Neutrophil (primary cell): ENCODE data around the gene CCDC71.

Experiments
- H3K27ac ChIP-seq: fragments of 200-600 bp; sonication (generic); 2 replicates; pipeline ENCODE4 v1.5.1; 2016; ENCODE audit warnings: mild to moderate bottlenecking, moderate library complexity
- H3K27me3 ChIP-seq: fragments of 200-600 bp; sonication (generic); 2 replicates; pipeline ENCODE4 v1.6.0; 2016; ENCODE audit warnings: mild to moderate bottlenecking
- H3K36me3 ChIP-seq: fragments of 200-600 bp; sonication (generic); 2 replicates; pipeline ENCODE4 v1.5.1; 2017
- H3K4me1 ChIP-seq, 2 experiments: fragments of 200-600 bp in 1 of 2; sonication (generic) in 1 of 2; 1 replicate in 1 of 2; 2 replicates in 1 of 2; pipeline versions ENCODE4 v1.5.1 to v1.6.1; 2013 to 2016; ENCODE audit warnings: low read depth in 1 of 2, low read length in 1 of 2, mild to moderate bottlenecking in 1 of 2, moderate library complexity in 1 of 2; ENCODE audit not compliant: control insufficient read depth in 1 of 2, insufficient read depth in 1 of 2
- H3K4me3 ChIP-seq, 2 experiments: fragments of 200-600 bp in 1 of 2; sonication (generic) in 1 of 2; 1 replicate in 1 of 2; 2 replicates in 1 of 2; pipeline ENCODE4 v1.5.1; 2013 to 2016; ENCODE audit warnings: low read depth in 1 of 2, low read length in 1 of 2, mild to moderate bottlenecking in 1 of 2, moderate library complexity in 1 of 2
- H3K9me3 ChIP-seq: fragments of 200-600 bp; sonication (generic); 2 replicates; pipeline ENCODE4 v1.5.1; 2016
- TF ChIP-seq, protein P1 (sequence below): fragments of 200-600 bp; sonication (generic); IDR thresholded peaks from 2 replicates; pipeline ENCODE4 v1.5.1; 2016; ENCODE audit warnings: antibody characterized with exemption

The CCDC71 gene

DNA sequence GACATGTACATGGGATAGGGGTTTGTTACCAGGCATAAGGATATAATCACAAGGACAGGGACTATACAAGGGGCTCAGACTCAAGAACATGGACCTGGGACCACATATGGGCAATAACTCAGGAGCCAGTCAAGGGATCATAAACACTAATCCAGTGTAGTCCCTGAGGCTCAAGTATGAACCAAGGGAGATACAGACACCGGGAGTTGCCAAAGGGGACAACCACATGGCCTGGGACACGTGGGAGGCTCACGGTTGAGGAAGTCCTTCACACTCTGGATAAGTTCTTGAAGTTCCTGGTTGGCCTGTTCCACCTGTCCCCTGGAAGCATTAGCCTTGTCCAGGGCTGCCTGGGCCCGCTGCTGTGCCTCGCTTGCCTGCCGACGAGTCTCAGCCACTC lies 43.7 kb downstream of the CCDC71 start:
- TF ChIP-seq, protein P1, sequence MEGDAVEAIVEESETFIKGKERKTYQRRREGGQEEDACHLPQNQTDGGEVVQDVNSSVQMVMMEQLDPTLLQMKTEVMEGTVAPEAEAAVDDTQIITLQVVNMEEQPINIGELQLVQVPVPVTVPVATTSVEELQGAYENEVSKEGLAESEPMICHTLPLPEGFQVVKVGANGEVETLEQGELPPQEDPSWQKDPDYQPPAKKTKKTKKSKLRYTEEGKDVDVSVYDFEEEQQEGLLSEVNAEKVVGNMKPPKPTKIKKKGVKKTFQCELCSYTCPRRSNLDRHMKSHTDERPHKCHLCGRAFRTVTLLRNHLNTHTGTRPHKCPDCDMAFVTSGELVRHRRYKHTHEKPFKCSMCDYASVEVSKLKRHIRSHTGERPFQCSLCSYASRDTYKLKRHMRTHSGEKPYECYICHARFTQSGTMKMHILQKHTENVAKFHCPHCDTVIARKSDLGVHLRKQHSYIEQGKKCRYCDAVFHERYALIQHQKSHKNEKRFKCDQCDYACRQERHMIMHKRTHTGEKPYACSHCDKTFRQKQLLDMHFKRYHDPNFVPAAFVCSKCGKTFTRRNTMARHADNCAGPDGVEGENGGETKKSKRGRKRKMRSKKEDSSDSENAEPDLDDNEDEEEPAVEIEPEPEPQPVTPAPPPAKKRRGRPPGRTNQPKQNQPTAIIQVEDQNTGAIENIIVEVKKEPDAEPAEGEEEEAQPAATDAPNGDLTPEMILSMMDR, result no peak
- H3K9me3 ChIP-seq, result no peaks in the 10 kb centered on the region
- H3K4me1 ChIP-seq, result peaks cover 13 to 25% of the 10 kb centered on the region in 2 experiments
- H3K27ac ChIP-seq, result no peak overlapping the region
- H3K27me3 ChIP-seq, result no peaks in the 10 kb centered on the region
- no peak overlapping the region for H3K4me3 ChIP-seq
- peaks cover 17% of the 10 kb centered on the region for H3K36me3 ChIP-seq

DNA sequence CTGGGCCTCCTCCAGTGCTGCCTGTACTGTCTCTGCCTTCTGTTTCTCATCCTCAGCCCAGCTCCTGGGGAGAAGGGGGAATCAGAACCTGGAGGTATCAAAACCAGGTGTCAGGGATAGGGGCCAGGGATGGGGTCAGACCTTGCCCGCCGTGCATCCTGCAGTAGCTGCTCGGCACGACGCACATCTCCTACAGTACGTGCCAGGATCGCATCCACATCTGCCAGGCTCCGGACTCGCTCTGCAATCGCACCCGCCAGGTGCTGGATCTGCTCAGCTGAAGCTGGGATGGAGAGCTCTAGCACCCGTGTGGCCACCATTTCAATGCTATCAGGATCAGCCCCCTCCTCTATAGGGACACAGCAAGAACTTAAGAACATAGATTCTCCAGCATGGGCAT lies 44.1 kb downstream of the CCDC71 start:
- H3K27ac ChIP-seq, result peak overlapping the region; percentile 96
- peaks cover 13 to 25% of the 10 kb centered on the region in 2 experiments for H3K4me1 ChIP-seq
- TF ChIP-seq, protein P1, result no peak

DNA sequence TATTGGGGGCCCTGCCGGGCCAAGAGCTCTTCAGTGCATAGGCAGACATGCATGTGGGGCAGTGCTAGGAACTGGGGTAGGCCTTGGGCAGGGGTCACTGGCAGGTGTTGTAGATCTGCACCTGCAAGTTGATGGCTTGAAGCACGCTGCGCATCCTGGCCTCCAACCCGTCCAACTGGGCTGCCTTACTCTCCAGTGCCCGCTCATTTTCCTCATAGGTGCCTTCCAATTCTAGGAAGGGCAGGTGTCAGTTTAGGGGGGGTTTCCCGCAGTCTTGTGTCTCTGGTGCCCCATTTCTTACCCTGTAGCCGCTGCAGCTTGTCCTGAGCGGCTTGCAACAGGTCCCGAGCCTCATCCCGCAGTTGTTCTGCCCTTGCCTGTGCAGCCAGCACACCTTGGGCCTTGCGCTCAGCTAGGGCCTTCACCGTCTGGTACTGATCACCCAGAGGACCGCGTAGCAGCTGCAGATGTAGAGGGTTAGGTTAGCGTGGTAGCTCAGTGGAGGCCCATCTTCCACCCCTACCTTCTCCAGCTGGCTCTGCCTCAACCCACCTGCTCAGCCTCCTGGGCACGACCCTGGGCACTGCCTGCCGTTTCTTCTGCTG lies 44.9 kb downstream of the CCDC71 start:
- Histone ChIP-seq H3K36me3 (peaks cover 29% of the 10 kb centered on the region), H3K27ac (peak overlapping the region; percentile 96), H3K9me3 (no peaks in the 10 kb centered on the region), H3K4me3 (peak overlapping the region; percentile 90 to 99), H3K4me1 (peaks cover 13 to 25% of the 10 kb centered on the region in 2 experiments), H3K27me3 (no peaks in the 10 kb centered on the region)
- TF ChIP-seq, protein P1, result no peak

More for the DNA sequence above, 44.1 kb downstream of the CCDC71 start:
- peaks cover 21% of the 10 kb centered on the region for H3K36me3 ChIP-seq
- no peaks in the 10 kb centered on the region for H3K27me3 ChIP-seq
- H3K4me3 ChIP-seq, result no peak overlapping the region
- no peaks in the 10 kb centered on the region for H3K9me3 ChIP-seq

DNA sequence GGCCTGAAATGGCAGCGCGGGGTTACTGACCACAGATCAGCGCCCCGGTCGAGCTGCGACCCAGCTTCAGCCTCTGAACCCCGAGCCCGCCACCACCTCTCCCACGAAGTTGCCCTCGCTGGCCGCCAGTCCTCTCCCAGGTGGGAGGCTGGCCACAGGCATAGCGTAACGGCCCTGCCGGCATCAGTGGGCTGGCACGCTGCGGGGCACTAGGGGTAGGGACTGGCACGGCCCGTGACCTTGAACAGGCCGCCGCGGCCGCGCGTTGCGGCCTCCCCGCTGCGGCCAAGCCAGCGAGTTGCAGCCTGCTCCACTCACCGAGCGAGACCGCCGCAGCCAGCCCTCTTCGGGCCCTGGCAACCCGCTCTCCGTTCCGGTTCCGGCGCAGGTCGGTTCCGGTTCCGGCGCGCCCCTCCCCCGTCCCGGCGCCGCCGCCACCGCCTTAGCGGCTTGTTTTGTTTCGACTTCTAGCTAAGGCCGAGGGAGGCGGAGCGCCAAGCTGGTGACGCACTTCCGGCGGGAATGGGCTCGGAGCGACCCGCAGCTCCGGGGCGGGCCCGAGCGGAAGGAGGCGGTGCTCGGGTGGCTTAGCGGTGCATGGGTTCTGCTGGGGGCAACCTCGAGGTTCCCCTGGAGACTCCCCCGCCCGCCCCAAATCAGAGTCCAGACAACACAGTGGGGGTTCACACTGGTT lies 45.5 kb downstream of the CCDC71 start, which contains the start of gene USP19:
Gene USP19 (minus strand): TSS at position 386 of the 694 bp plus-strand sequence. CDS start 1,678 bp downstream, outside the sequence.
- peak within 1 kb of the TSS; percentile 90 to 99 for H3K4me3 ChIP-seq
- H3K36me3 ChIP-seq, result peaks cover 35% of the 10 kb centered on the region
- peaks cover 13 to 25% of the 10 kb centered on the region in 2 experiments for H3K4me1 ChIP-seq
- H3K27ac ChIP-seq, result peak within 1 kb of the TSS; percentile 96
- H3K9me3 ChIP-seq, result no peaks in the 10 kb centered on the region
- no peaks in the 10 kb centered on the region for H3K27me3 ChIP-seq
- TF ChIP-seq, protein P1, result peak; percentile 47

DNA sequence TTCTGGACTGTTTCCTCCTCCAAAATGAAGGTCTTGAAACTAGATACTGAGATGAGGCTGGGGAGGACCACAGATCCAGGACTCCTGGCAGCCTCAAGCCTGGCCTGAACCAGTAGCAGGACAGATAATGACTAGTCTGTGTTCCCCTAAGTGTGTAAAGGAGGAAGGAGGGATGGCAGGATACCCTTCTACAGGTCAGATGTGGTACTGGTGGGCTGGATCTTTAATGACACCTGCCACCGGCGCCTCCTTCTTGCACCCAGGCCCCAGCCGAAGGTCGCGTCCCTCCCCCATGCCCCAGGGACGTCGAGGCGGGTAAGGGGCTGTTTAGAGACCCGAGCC lies 46.1 kb downstream of the CCDC71 start:
- peaks cover 13 to 25% of the 10 kb centered on the region in 2 experiments for H3K4me1 ChIP-seq
- no peaks in the 10 kb centered on the region for H3K9me3 ChIP-seq
- peak overlapping the region; percentile 90 to 99 for H3K4me3 ChIP-seq
- peaks cover 40% of the 10 kb centered on the region for H3K36me3 ChIP-seq
- peak overlapping the region; percentile 96 for H3K27ac ChIP-seq
- H3K27me3 ChIP-seq, result no peaks in the 10 kb centered on the region
- TF ChIP-seq, protein P1, result no peak
